DOHH2 (cell line): Measurements from ENCODE around the gene CDPF1.
A peak's percentile ranks its signal among the peaks of the same experiment; 100 is the strongest.

ENCODE experiments used
- H3F3A ChIP-seq: fragments of 200-600 bp; sonication (generic), shearing (Covaris generic); 2 replicates; pipeline ENCODE4 v1.6.0; 2016; ENCODE audit warnings: antibody characterized with exemption, mild to moderate bottlenecking; ENCODE audit not compliant: control insufficient read depth, insufficient read depth
- H3K27ac ChIP-seq: fragments of 200-600 bp; sonication (generic); 2 replicates; pipeline ENCODE4 v1.5.1; 2014; ENCODE audit warnings: low read depth, mild to moderate bottlenecking, low read length, moderate library complexity
- H3K27me3 ChIP-seq: fragments of 200-600 bp; sonication (generic); 2 replicates; pipeline ENCODE4 v1.6.1; 2014; ENCODE audit warnings: mild to moderate bottlenecking, low read length, mixed read lengths; ENCODE audit not compliant: control insufficient read depth
- H3K36me3 ChIP-seq: fragments of 200-600 bp; sonication (generic); 2 replicates; pipeline ENCODE4 v1.6.1; 2014; ENCODE audit warnings: mild to moderate bottlenecking, low read length, moderate library complexity, mixed read lengths; ENCODE audit not compliant: control insufficient read depth
- H3K4me1 ChIP-seq: fragments of 200-600 bp; sonication (generic); 2 replicates; pipeline ENCODE4 v1.6.1; 2014; ENCODE audit warnings: mild to moderate bottlenecking, low read length, mixed read lengths; ENCODE audit not compliant: control insufficient read depth
- H3K4me2 ChIP-seq: fragments of 200-600 bp; sonication (generic); 2 replicates; pipeline ENCODE4 v1.6.0; 2014; ENCODE audit warnings: mild to moderate bottlenecking, low read length, moderate library complexity
- H3K4me3 ChIP-seq: fragments of 200-600 bp; sonication (generic); 2 replicates; pipeline ENCODE4 v1.5.1; 2014; ENCODE audit warnings: mild to moderate bottlenecking, low read length, mixed read lengths
- H3K79me2 ChIP-seq: fragments of 200-600 bp; sonication (generic); 2 replicates; pipeline ENCODE4 v1.6.1; 2014; ENCODE audit warnings: mild to moderate bottlenecking, low read length, mixed read lengths; ENCODE audit not compliant: control insufficient read depth
- H3K9me2 ChIP-seq: fragments of 200-600 bp; sonication (generic); replicated peaks from 2 replicates; pipeline ENCODE4 v1.6.1; 2014; ENCODE audit warnings: mild to moderate bottlenecking, low read length, mixed read lengths; ENCODE audit not compliant: control insufficient read depth
- H3K9me3 ChIP-seq: fragments of 200-600 bp; sonication (generic); 2 replicates; pipeline ENCODE4 v1.6.1; 2014; ENCODE audit warnings: antibody characterized with exemption, low read length, mixed read lengths; ENCODE audit not compliant: control insufficient read depth, insufficient read depth
- H4K20me1 ChIP-seq: fragments of 200-600 bp; sonication (generic); 2 replicates; pipeline ENCODE4 v1.6.0; 2014; ENCODE audit warnings: low read depth, mild to moderate bottlenecking, antibody characterized with exemption, low read length, moderate library complexity; ENCODE audit not compliant: control insufficient read depth, insufficient read depth
- CTCF ChIP-seq: fragments of 200-600 bp; sonication (generic); IDR thresholded peaks from one replicate; pipeline ENCODE4 v1.5.1; 2014; ENCODE audit warnings: antibody characterized with exemption, mild to moderate bottlenecking, low read depth, low read length; ENCODE audit not compliant: poor library complexity, severe bottlenecking
- EZH2phosphoT487 ChIP-seq: fragments of 200-600 bp; sonication (generic); IDR thresholded peaks from 2 replicates; pipeline ENCODE4 v1.6.1; 2017; ENCODE audit warnings: borderline replicate concordance, mild to moderate bottlenecking, antibody characterized with exemption, low read length, moderate library complexity, mixed read lengths

CDPF1 gene

GRCh38 chr22:46288846-46289243 is 38.8 kb upstream of the CDPF1 start:
- Histone ChIP-seq H3K4me1 (peaks cover 43% of the 10 kb centered on the region), H3K4me3 (peak overlapping the region; percentile 50; the same call in 1 of the 2 replicates), H3K4me2 (peak overlapping the region; percentile 54)

GRCh38 chr22:46287873-46288751 is 38.0 kb upstream of the CDPF1 start:
- no peaks in the 10 kb centered on the region for H3K9me3 ChIP-seq
- H3K4me3 ChIP-seq = peak overlapping the region; percentile 50
- no peaks in the 10 kb centered on the region for H3F3A ChIP-seq
- TF ChIP-seq CTCF (no peak), EZH2phosphoT487 (no peak)
- peak overlapping the region; percentile 54 for H3K4me2 ChIP-seq
- no peaks in the 10 kb centered on the region for H3K79me2 ChIP-seq
- peaks cover 36% of the 10 kb centered on the region for H3K4me1 ChIP-seq
- no peaks in the 10 kb centered on the region for H3K27me3 ChIP-seq
- peak overlapping the region; percentile 28 for H3K27ac ChIP-seq
- no peaks in the 10 kb centered on the region for H4K20me1 ChIP-seq
- no peaks in the 10 kb centered on the region for H3K9me2 ChIP-seq
- no peaks in the 10 kb centered on the region for H3K36me3 ChIP-seq

More at GRCh38 chr22:46288846-46289243, 38.8 kb upstream of the CDPF1 start:
- H3K27me3 ChIP-seq = no peaks in the 10 kb centered on the region
- no peaks in the 10 kb centered on the region for H3K79me2 ChIP-seq
- no peaks in the 10 kb centered on the region for H3K36me3 ChIP-seq
- no peak for TF ChIP-seq CTCF
- no peak for TF ChIP-seq EZH2phosphoT487
- H4K20me1 ChIP-seq = no peaks in the 10 kb centered on the region
- H3K9me3 ChIP-seq = no peaks in the 10 kb centered on the region
- H3K9me2 ChIP-seq = no peaks in the 10 kb centered on the region
- H3F3A ChIP-seq = peaks cover 2% of the 10 kb centered on the region; the same call in 1 of the 2 replicates
- no peak overlapping the region for H3K27ac ChIP-seq

GRCh38 chr22:46286941-46287872 is 37.1 kb upstream of the CDPF1 start:
- H3K9me3 ChIP-seq = no peaks in the 10 kb centered on the region
- H3K27me3 ChIP-seq = no peaks in the 10 kb centered on the region
- H3F3A ChIP-seq = no peaks in the 10 kb centered on the region
- peak overlapping the region; percentile 54 for H3K4me2 ChIP-seq
- TF ChIP-seq EZH2phosphoT487 (no peak), CTCF (no peak)
- peak overlapping the region; percentile 50 for H3K4me3 ChIP-seq
- H3K4me1 ChIP-seq = peaks cover 27% of the 10 kb centered on the region
- no peaks in the 10 kb centered on the region for H3K36me3 ChIP-seq
- H3K9me2 ChIP-seq = no peaks in the 10 kb centered on the region
- H3K27ac ChIP-seq = peak overlapping the region; percentile 28
- H3K79me2 ChIP-seq = no peaks in the 10 kb centered on the region
- no peaks in the 10 kb centered on the region for H4K20me1 ChIP-seq
